A549 (cell line): ENCODE results near the gene ZHX3. TPM values are rescaled to one million over a fixed set of nuclear protein-coding genes. Genes with fewer than 3 reads are reported as not detected.

Source experiments
- ATAC-seq, 2 experiments: fragments of 200-7000 bp in 1 of 2; fragments of >200 bp in 1 of 2; cut with Nextera tagmentation in 1 of 2; cut with Tn5 transposase in 1 of 2; 3 replicates each; pipeline versions ENCODE4 v1.8.0 to v1.9.1; 2018 to 2020; ENCODE audit warnings: mild to moderate bottlenecking in 1 of 2, moderate library complexity in 1 of 2
- CTCF ChIA-PET: fragments of 300-600 bp; sonication (Branson Sonifier 250); formaldehyde crosslinking; extraction: SDS; loops from one replicate; lab custom pipeline; 2021; ENCODE audit warnings: antibody characterized with exemption, inconsistent platforms; lab: Yijun Ruan, JAX
- POLR2A ChIA-PET: fragments of 350-600 bp; formaldehyde crosslinking; extraction: SDS; loops from one replicate; lab custom pipeline; 2021; ENCODE audit warnings: antibody characterized with exemption, inconsistent platforms; lab: Yijun Ruan, JAX
- DNase-seq, 2 experiments: peaks; one replicate each; pipeline versions ENCODE4 v3.0.0 to v3.0.0-alpha.2; 2011 to 2016; ENCODE audit warnings: low read depth in 1 of 2, low spot score in 1 of 2
- FAIRE-seq: peaks from 2 replicates; lab custom pipeline; 2011; peaks lifted over from hg19 to GRCh38; lab: Jason Lieb, UNC
- H3K27ac ChIP-seq, 2 experiments: fragments of >200 bp; sonication (Bioruptor Twin); formaldehyde crosslinking; 3 replicates each; pipeline ENCODE4 v1.5.1; 2016 to 2017
- H3K4me1 ChIP-seq: fragments of >200 bp; sonication (Bioruptor Twin); formaldehyde crosslinking; 3 replicates; pipeline ENCODE4 v1.6.1; 2016
- H3K4me2 ChIP-seq: fragments of >200 bp; sonication (Bioruptor Twin); formaldehyde crosslinking; 3 replicates; pipeline ENCODE4 v1.6.1; 2016
- H3K4me3 ChIP-seq: fragments of >200 bp; sonication (Bioruptor Twin); formaldehyde crosslinking; 3 replicates; pipeline ENCODE4 v1.5.1; 2016
- H3K9me3 ChIP-seq: fragments of >200 bp; sonication (Bioruptor Twin); formaldehyde crosslinking; 3 replicates; pipeline ENCODE4 v1.6.1; 2016
- BCL3 ChIP-seq: fragments of >200 bp; sonication (Bioruptor Twin); formaldehyde crosslinking; IDR thresholded peaks from 3 replicates; pipeline ENCODE4 v1.6.1; 2016
- CTCF ChIP-seq: fragments of >200 bp; sonication (Bioruptor Twin); formaldehyde crosslinking; IDR thresholded peaks from 3 replicates; pipeline ENCODE4 v1.5.1; 2016
- ELK1 ChIP-seq: fragments of 150-350 bp; IDR thresholded peaks from 2 replicates; pipeline ENCODE4 v1.6.1; 2014; ENCODE audit warnings: low read depth, mild to moderate bottlenecking, low read length
- EP300 ChIP-seq, 2 experiments: fragments of >200 bp; sonication (Bioruptor Twin); formaldehyde crosslinking; IDR thresholded peaks; 2 replicates in 1 of 2; 3 replicates in 1 of 2; pipeline ENCODE4 v1.6.1; 2016 to 2017
- ESRRA ChIP-seq: fragments of 150-350 bp; IDR thresholded peaks from 2 replicates; pipeline ENCODE4 v1.6.1; 2014; ENCODE audit warnings: mild to moderate bottlenecking, low read length, borderline replicate concordance
- FOSB ChIP-seq: fragments of 250-450 bp; sonication (Bioruptor Pico); IDR thresholded peaks from 2 replicates; pipeline ENCODE4 v1.5.0; 2020; ENCODE audit warnings: mild to moderate bottlenecking, moderate library complexity
- GATA3 ChIP-seq: IDR thresholded peaks from 2 replicates; pipeline ENCODE4 v1.6.1; 2012; ENCODE audit warnings: borderline replicate concordance
- HDAC2 ChIP-seq: fragments of 200-600 bp; sonication (generic); IDR thresholded peaks from 2 replicates; pipeline ENCODE4 v1.6.1; 2016
- HMGXB4 ChIP-seq: fragments of 250-450 bp; sonication (Bioruptor Pico); IDR thresholded peaks from 2 replicates; pipeline ENCODE4 v1.5.0; 2021; ENCODE audit warnings: mild to moderate bottlenecking, moderate library complexity, borderline replicate concordance
- MYC ChIP-seq: IDR thresholded peaks from 2 replicates; pipeline ENCODE4 v1.6.1; 2012; ENCODE audit warnings: mild to moderate bottlenecking, inconsistent platforms, low read length, improper control_type of control experiment, borderline replicate concordance
- NR3C1 ChIP-seq: fragments of >200 bp; sonication (Bioruptor Twin); formaldehyde crosslinking; IDR thresholded peaks from 3 replicates; pipeline ENCODE4 v1.6.1; 2017
- PHF8 ChIP-seq: fragments of 200-600 bp; sonication (generic); IDR thresholded peaks from 2 replicates; pipeline ENCODE4 v1.6.1; 2016; ENCODE audit warnings: low read depth, mild to moderate bottlenecking, antibody characterized with exemption, moderate library complexity, borderline replicate concordance
- POLR2A ChIP-seq: IDR thresholded peaks from 2 replicates; pipeline ENCODE4 v1.6.1; 2012; ENCODE audit warnings: mild to moderate bottlenecking, low read length
- RCOR1 ChIP-seq: fragments of 150-350 bp; IDR thresholded peaks from 2 replicates; pipeline ENCODE4 v1.6.1; 2014; ENCODE audit warnings: antibody characterized with exemption, low read length, low read depth
- REST ChIP-seq: fragments of 200-600 bp; sonication (generic); IDR thresholded peaks from 2 replicates; pipeline ENCODE4 v1.6.1; 2016; ENCODE audit warnings: antibody characterized with exemption, mild to moderate bottlenecking, moderate library complexity
- RFX5 ChIP-seq: fragments of 450-650 bp; IDR thresholded peaks from 2 replicates; pipeline ENCODE4 v1.7.1; 2014; ENCODE audit warnings: antibody characterized with exemption, mild to moderate bottlenecking, moderate library complexity
- RNF2 ChIP-seq: fragments of 200-600 bp; sonication (generic); IDR thresholded peaks from 2 replicates; pipeline ENCODE4 v1.6.1; 2016; ENCODE audit warnings: low read depth, mild to moderate bottlenecking, antibody characterized with exemption, moderate library complexity, borderline replicate concordance
- TP53 ChIP-seq: fragments of 250-450 bp; sonication (Bioruptor Pico); IDR thresholded peaks from 2 replicates; pipeline ENCODE4 v1.5.0; 2021; ENCODE audit warnings: mild to moderate bottlenecking, moderate library complexity
- USF2 ChIP-seq: fragments of 450-650 bp; IDR thresholded peaks from 2 replicates; pipeline ENCODE4 v1.6.1; 2014; ENCODE audit warnings: antibody characterized with exemption
- polyA plus RNA-seq, 4 experiments: library from polyadenylated mRNA; depleted of rRNA in 3 of 4; stranded (reverse); fragments of >200 nt; fragmentation: RNase III in 1 of 4; extraction: RNeasy Plus Mini Kit Qiagen cat#74134 plus additional on column Dnase treatment in 1 of 4; gene quantifications; 2 replicates in 3 of 4; 3 replicates in 1 of 4; pipeline ENCODE4 v1.2.3, GENCODE V29; 2011 to 2017

Gene ZHX3
- polyA plus RNA-seq, 2 of the 4 experiments (the other 2 are of a cell fraction), result 3.6 to 4.1 TPM

- ChIA-PET CTCF (no interaction called here), POLR2A (no interaction called here)
- ATAC-seq (no peak), FAIRE-seq (no peak), DNase-seq (no peak)
- Histone ChIP-seq H3K4me1 (no peaks in the 10 kb centered on the region), H3K4me2 (no peak overlapping the region), H3K27ac (no peak overlapping the region), H3K9me3 (no peaks in the 10 kb centered on the region), H3K4me3 (no peak overlapping the region)
- no peak for TF ChIP-seq FOSB (CRISPR knock-in tag)
- no peak for TF ChIP-seq ELK1
- TF ChIP-seq NR3C1, result no peak
- TF ChIP-seq POLR2A, result no peak
- no peak for TF ChIP-seq PHF8
- TF ChIP-seq RFX5, result no peak
- no peak for TF ChIP-seq RNF2
- TF ChIP-seq HMGXB4, result no peak
- TF ChIP-seq USF2, result no peak
- TF ChIP-seq BCL3, result no peak
- TF ChIP-seq CTCF, result no peak
- TF ChIP-seq EP300 (IDR thresholded peaks at IDR 0.05), result no peak
- no peak for TF ChIP-seq MYC
- TF ChIP-seq GATA3, result no peak
- TF ChIP-seq RCOR1, result no peak
- no peak for TF ChIP-seq HDAC2
- no peak for TF ChIP-seq ESRRA
- no peak for TF ChIP-seq REST
- no peak for TF ChIP-seq TP53 (CRISPR knock-in tag)
These were observed 56.3 kb downstream of the ZHX3 start for GRCh38 chr20:41261260-41261659.
